Endometrial microvascular endothelial cells (primary cell): Measurements from ENCODE around the gene EML2. TPM values are rescaled to one million over a fixed set of nuclear protein-coding genes. Genes with fewer than 3 reads are reported as not detected.
"Not testable (repeated sequence)": the region's sequence is repeated elsewhere in the genome, so short reads cannot be mapped to it uniquely, and the experiment has no call there.

ENCODE experiments used
- in situ Hi-C: cut with HindIII; loops from 2 replicates; pipeline ENCODE4 v1.10.0; 2017; ENCODE audit warnings: low sequenced_read_pairs, low pct_unique_long_range_greater_than_20kb; ENCODE audit errors: inconsistent ontology term
- total RNA-seq: library from RNA; depleted of rRNA; stranded (reverse); fragments of >200 nt; gene quantifications from one replicate; pipeline ENCODE4 v1.2.3, GENCODE V29; 2015; ENCODE audit errors: inconsistent ontology term

EML2 gene
- total RNA-seq = 24.0 TPM

- in situ Hi-C loops = no loop called here
Observed at GRCh38 chr19:45638930-45639729, at the start of gene EML2. TSS of gene EML2 (minus strand) at chr19:45639397. CDS start at chr19:45639376, 21 bp downstream.

GRCh38 chr19:45687599-45687998, 48.4 kb upstream of the EML2 start:
- in situ Hi-C loops = no loop called here

GRCh38 chr19:45685045-45685444, 45.8 kb upstream of the EML2 start:
- in situ Hi-C loops = not testable (repeated sequence)

DNA sequence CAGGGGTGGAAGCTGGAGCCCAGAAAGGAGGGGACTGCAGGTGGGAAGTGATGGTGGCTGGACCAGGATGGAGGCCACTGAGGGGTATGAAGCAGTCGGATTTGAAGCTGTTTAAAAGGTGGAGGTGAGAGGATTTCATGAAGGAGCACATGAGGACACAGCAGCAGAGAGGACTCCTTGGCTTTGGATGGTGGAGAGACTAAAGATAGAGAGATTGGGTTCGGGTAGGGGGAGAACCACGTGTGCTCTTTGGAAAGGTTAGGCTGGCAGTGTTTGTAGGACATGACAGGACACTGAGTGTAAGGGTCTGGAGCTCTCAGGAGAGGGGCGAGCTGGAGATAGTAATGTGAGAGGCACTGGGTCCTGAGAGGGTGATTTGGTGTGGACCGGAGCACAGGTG, 43.7 kb upstream of the EML2 start:
- in situ Hi-C loops = no loop called here

- in situ Hi-C loops = no loop called here
Observed at GRCh38 chr19:45682117-45682516, 42.9 kb upstream of the EML2 start.

GRCh38 chr19:45681391-45682015, 42.3 kb upstream of the EML2 start:
- in situ Hi-C loops = no loop called here

DNA sequence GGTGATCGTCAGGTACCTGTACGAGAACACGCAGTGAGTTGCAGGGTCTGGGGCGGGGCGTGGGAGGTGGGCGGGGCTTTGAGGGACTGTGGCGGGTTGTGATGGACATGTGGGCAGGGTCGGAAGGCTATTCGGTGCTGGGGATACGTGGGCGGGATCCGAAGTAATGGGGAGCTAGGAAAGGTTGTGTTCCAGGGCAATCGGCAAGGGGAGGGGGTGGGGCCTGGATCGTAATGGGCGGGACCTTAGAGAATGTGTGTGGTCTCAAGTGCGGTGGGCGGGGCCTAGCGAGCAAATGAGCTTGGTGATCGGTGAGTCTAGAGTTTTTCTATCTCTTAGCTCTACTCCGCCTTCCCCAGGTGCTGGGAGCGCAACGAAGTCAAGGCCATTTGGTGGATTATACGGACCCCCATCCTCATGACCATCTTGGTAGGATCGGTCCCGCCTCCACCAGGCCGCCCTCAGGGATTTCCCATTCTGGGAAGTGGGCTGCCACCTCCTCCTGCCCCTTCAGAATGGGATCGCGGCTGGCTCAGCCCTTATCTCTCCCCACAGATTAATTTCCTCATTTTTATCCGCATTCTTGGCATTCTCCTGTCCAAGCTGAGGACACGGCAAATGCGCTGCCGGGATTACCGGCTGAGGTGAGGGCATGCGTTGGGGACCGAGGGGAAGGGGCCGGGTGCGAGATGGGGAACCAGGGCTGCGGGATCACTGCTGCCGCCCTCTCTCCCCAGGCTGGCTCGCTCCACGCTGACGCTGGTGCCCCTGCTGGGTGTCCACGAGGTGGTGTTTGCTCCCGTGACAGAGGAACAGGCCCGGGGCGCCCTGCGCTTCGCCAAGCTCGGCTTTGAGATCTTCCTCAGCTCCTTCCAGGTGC, 38.4 kb upstream of the EML2 start:
- in situ Hi-C loops = no loop called here

DNA sequence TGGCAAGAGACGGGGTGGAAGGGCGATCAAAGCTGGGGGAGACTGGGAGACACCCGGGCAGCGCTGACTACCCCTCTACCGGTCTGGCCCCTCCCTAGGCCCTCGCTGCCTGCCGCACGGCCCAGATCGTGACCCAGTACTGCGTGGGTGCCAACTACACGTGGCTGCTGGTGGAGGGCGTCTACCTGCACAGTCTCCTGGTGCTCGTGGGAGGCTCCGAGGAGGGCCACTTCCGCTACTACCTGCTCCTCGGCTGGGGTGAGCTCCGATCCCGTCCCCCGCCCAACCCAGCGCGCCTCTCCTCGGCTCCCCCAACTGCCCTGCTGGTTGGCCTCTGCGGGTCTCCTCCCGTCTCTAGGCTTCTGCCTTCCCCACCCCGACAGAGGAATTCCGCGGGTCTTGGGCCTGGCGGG, 37.7 kb upstream of the EML2 start:
- in situ Hi-C loops = no loop called here

DNA sequence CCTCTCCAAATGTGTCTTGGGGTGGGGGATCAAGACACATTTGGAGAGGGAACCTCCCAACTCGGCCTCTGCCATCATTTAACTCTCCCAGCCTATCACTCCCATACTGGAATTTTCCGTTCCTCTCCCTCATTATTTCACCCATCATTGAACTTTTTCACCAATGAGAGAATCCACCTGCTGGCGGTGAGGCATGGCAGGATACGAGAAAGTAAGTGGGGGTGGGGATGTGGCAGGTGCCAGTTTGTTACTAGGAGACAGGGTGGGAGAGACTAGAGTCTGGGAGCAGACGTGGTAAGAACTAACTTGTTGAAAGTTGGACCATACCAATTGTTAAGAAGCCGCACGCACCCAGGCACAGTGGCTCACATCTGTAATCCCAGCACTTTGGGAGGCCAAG, 35.7 kb upstream of the EML2 start:
- in situ Hi-C loops = no loop called here

DNA sequence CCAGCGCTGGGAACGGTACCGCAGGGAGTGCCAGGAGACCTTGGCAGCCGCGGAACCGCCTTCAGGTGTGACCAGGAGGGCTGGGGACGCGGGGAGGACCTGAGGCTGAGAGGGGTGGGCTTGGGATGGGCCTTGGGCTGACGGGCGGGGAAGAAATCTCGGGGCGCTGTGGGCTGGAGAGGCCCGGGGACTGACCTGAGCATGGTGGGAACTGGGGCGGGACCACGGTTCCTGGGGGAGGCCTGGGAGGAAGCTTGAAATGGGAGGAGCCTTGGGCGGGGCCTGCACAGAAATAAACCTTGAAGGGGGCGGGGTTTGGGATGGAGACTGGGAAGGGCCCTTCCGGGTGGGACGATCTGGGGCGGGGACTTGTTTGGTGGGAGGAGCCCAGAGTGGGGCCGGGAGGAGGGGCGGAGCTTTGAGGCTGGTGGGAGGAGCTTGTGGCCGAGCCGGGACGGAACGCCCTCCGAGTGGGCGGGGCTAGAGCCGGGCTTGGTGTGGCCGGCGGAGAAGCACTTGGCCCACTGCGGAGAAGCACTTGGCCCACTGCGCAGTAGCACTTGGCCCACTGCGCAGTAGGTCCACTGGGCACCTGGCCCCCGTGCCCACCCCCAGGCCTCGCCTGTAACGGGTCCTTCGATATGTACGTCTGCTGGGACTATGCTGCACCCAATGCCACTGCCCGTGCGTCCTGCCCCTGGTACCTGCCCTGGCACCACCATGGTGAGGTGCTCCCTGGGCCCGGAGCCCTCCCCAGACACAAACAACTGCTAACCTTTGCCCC, 31.7 kb upstream of the EML2 start:
- in situ Hi-C loops = no loop called here

- in situ Hi-C loops = no loop called here
Observed at GRCh38 chr19:45668342-45668871, 29.2 kb upstream of the EML2 start.

DNA sequence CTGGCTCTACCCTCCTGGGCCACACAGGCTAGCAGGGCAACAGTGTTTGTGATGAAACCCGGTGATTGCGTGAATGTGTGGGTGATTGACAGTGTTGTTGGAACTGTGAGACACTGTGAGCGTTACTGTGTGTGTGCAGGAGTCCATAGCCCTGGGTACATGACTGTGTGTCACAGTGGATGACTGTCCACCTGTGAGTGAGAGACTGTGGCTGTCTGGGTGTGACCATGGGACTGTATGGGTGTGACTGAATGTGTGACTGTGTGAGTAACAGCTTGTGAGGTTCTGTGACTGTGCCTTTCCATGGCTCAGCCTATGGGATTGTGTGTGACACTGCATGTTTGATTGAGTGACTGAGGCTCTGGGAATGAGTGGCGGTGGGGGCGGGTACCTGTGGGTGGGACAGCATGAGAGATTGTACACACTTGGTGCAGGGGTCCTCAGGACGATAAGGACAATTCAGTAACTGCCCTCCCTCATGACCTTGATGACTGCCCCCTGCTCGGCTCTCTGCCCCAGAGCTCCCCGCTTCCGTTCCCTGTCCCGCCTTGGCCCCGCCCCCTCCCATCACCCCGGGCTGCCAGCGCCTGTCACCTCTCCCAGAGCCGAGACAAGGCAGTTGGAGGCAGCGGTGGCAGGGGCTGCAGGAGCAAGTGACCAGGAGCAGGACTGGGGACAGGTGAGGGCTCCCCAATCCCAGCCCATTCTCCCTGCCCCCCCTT, 28.6 kb upstream of the EML2 start, which contains the start of gene GIPR:
GIPR (plus strand) TSS at position 602 of the 722 bp plus-strand sequence. CDS start 1,300 bp downstream, outside the sequence.
- in situ Hi-C loops = no loop called here

- in situ Hi-C loops = no loop called here
Observed at GRCh38 chr19:45664575-45664974, 25.4 kb upstream of the EML2 start.

DNA sequence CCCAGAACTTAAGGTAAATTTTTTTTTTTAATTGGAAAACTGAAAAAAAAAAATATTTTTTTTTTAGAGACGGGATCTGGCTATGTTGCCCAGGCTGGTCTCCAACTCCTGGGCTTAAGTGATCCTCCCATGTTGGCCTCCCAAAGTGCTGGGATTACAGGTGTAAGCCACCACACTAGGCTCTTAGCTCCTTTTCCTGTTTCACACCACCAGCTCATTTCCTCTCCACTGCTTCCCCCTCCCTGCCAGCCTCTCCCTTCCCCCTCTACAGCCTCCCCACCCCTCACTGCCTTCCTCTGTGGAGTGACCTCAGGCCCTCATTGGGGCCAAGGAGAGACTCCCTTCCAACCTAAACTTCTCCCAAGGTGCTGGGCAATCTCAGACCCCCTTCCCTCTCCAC, 24.6 kb upstream of the EML2 start:
- in situ Hi-C loops = no loop called here

GRCh38 chr19:45660636-45661035, 21.4 kb upstream of the EML2 start:
- in situ Hi-C loops = no loop called here

GRCh38 chr19:45659096-45659729, 20.0 kb upstream of the EML2 start:
- in situ Hi-C loops = no loop called here

GRCh38 chr19:45657520-45658167, 18.4 kb upstream of the EML2 start:
- in situ Hi-C loops = no loop called here
